ENCODE data around the gene TREH. TPM values are rescaled to one million over a fixed set of nuclear protein-coding genes. Genes with fewer than 3 reads are reported as not detected.

The TREH gene
- total and polyA plus RNA-seq, 2 donors: 0.39 TPM; not detected in 1

GRCh38 chr11:118646393-118646792 is 33.1 kb downstream of the TREH start:
- Histone ChIP-seq H3K36me3 (ENCODE audit: control insufficient read depth in 2 of 2, insufficient read depth in 2 of 2, low read length in 1 of 2) (no peaks in the 10 kb centered on the region), H3K4me1 (ENCODE audit: control insufficient read depth in 2 of 2, insufficient read depth in 2 of 2, low read length in 2 of 2) (peaks cover 2 to 19% of the 10 kb centered on the region in 2 donors), H3K27ac (ENCODE audit: low read depth in 1 of 2, low read length in 1 of 2) (no peak overlapping the region), H3K9me3 (ENCODE audit: control insufficient read depth in 2 of 2, insufficient read depth in 1 of 2, low read length in 1 of 2) (no peaks in the 10 kb centered on the region), H3K4me3 (ENCODE audit: low read length in 2 of 2) (no peak overlapping the region), H3K27me3 (ENCODE audit: control insufficient read depth in 2 of 2, insufficient read depth in 1 of 2, low read length in 1 of 2) (no peaks in the 10 kb centered on the region)
- 96% methylated on average over 3 of the region's 3 CpGs for WGBS
- no peak for DNase-seq (ENCODE audit: low read depth in 6 of 9, low spot score in 9 of 9)

GRCh38 chr11:118645066-118645715 is 34.3 kb downstream of the TREH start:
- no peak for DNase-seq (ENCODE audit: low read depth in 6 of 9, low spot score in 9 of 9)
- WGBS: 98% methylated on average over 24 of the region's 24 CpGs

GRCh38 chr11:118644496-118644895 is 35.0 kb downstream of the TREH start:
- H3K36me3 ChIP-seq (ENCODE audit: control insufficient read depth in 2 of 2, insufficient read depth in 2 of 2, low read length in 1 of 2): peaks cover 0 to 3% of the 10 kb centered on the region in 2 donors
- WGBS: 99% methylated on average over 10 of the region's 10 CpGs
- no peaks in the 10 kb centered on the region for H3K27me3 ChIP-seq (ENCODE audit: control insufficient read depth in 2 of 2, insufficient read depth in 1 of 2, low read length in 1 of 2)
- no peak overlapping the region for H3K27ac ChIP-seq (ENCODE audit: low read depth in 1 of 2, low read length in 1 of 2)
- DNase-seq (ENCODE audit: low read depth in 6 of 9, low spot score in 9 of 9): no peak
- no peaks in the 10 kb centered on the region for H3K9me3 ChIP-seq (ENCODE audit: control insufficient read depth in 2 of 2, insufficient read depth in 1 of 2, low read length in 1 of 2)
- no peak overlapping the region for H3K4me3 ChIP-seq (ENCODE audit: low read length in 2 of 2)
- H3K4me1 ChIP-seq (ENCODE audit: control insufficient read depth in 2 of 2, insufficient read depth in 2 of 2, low read length in 2 of 2): peaks cover 2 to 19% of the 10 kb centered on the region in 2 donors

More at GRCh38 chr11:118645066-118645715, 34.3 kb downstream of the TREH start:
- Histone ChIP-seq H3K27me3 (ENCODE audit: control insufficient read depth in 2 of 2, insufficient read depth in 1 of 2, low read length in 1 of 2) (no peaks in the 10 kb centered on the region), H3K36me3 (ENCODE audit: control insufficient read depth in 2 of 2, insufficient read depth in 2 of 2, low read length in 1 of 2) (no peaks in the 10 kb centered on the region), H3K4me1 (ENCODE audit: control insufficient read depth in 2 of 2, insufficient read depth in 2 of 2, low read length in 2 of 2) (peaks cover 2 to 19% of the 10 kb centered on the region in 2 donors), H3K27ac (ENCODE audit: low read depth in 1 of 2, low read length in 1 of 2) (no peak overlapping the region), H3K4me3 (ENCODE audit: low read length in 2 of 2) (no peak overlapping the region), H3K9me3 (ENCODE audit: control insufficient read depth in 2 of 2, insufficient read depth in 1 of 2, low read length in 1 of 2) (no peaks in the 10 kb centered on the region)

- H3K27me3 ChIP-seq (ENCODE audit: control insufficient read depth in 2 of 2, insufficient read depth in 1 of 2, low read length in 1 of 2): no peaks in the 10 kb centered on the region
- H3K36me3 ChIP-seq (ENCODE audit: control insufficient read depth in 2 of 2, insufficient read depth in 2 of 2, low read length in 1 of 2): peaks cover 0 to 3% of the 10 kb centered on the region in 2 donors
- WGBS: 98% methylated on average over 7 of the region's 7 CpGs
- peaks cover 2 to 19% of the 10 kb centered on the region in 2 donors for H3K4me1 ChIP-seq (ENCODE audit: control insufficient read depth in 2 of 2, insufficient read depth in 2 of 2, low read length in 2 of 2)
- DNase-seq (ENCODE audit: low read depth in 6 of 9, low spot score in 9 of 9): no peak
- H3K4me3 ChIP-seq (ENCODE audit: low read length in 2 of 2): no peak overlapping the region
- H3K9me3 ChIP-seq (ENCODE audit: control insufficient read depth in 2 of 2, insufficient read depth in 1 of 2, low read length in 1 of 2): no peaks in the 10 kb centered on the region
- H3K27ac ChIP-seq (ENCODE audit: low read depth in 1 of 2, low read length in 1 of 2): no peak overlapping the region
Observed at GRCh38 chr11:118643995-118644345, 35.5 kb downstream of the TREH start.

GRCh38 chr11:118643142-118643994 is 36.1 kb downstream of the TREH start:
- no peak overlapping the region for H3K4me3 ChIP-seq (ENCODE audit: low read length in 2 of 2)
- no peak overlapping the region for H3K27ac ChIP-seq (ENCODE audit: low read depth in 1 of 2, low read length in 1 of 2)
- 86% methylated on average over 11 of the region's 11 CpGs for WGBS
- H3K36me3 ChIP-seq (ENCODE audit: control insufficient read depth in 2 of 2, insufficient read depth in 2 of 2, low read length in 1 of 2): peaks cover 0 to 3% of the 10 kb centered on the region in 2 donors
- no peaks in the 10 kb centered on the region for H3K9me3 ChIP-seq (ENCODE audit: control insufficient read depth in 2 of 2, insufficient read depth in 1 of 2, low read length in 1 of 2)
- H3K27me3 ChIP-seq (ENCODE audit: control insufficient read depth in 2 of 2, insufficient read depth in 1 of 2, low read length in 1 of 2): no peaks in the 10 kb centered on the region
- H3K4me1 ChIP-seq (ENCODE audit: control insufficient read depth in 2 of 2, insufficient read depth in 2 of 2, low read length in 2 of 2): peaks cover 2 to 19% of the 10 kb centered on the region in 2 donors
- no peak for DNase-seq (ENCODE audit: low read depth in 6 of 9, low spot score in 9 of 9)

GRCh38 chr11:118641397-118642019 is 37.9 kb downstream of the TREH start:
- no peaks in the 10 kb centered on the region for H3K27me3 ChIP-seq (ENCODE audit: control insufficient read depth in 2 of 2, insufficient read depth in 1 of 2, low read length in 1 of 2)

GRCh38 chr11:118640332-118641154 is 38.9 kb downstream of the TREH start:
- no peaks in the 10 kb centered on the region for H3K9me3 ChIP-seq (ENCODE audit: control insufficient read depth in 2 of 2, insufficient read depth in 1 of 2, low read length in 1 of 2)
- peaks cover 2 to 19% of the 10 kb centered on the region in 2 donors for H3K4me1 ChIP-seq (ENCODE audit: control insufficient read depth in 2 of 2, insufficient read depth in 2 of 2, low read length in 2 of 2)
- no peaks in the 10 kb centered on the region for H3K27me3 ChIP-seq (ENCODE audit: control insufficient read depth in 2 of 2, insufficient read depth in 1 of 2, low read length in 1 of 2)
- H3K4me3 ChIP-seq (ENCODE audit: low read length in 2 of 2): no peak overlapping the region
- H3K27ac ChIP-seq (ENCODE audit: low read depth in 1 of 2, low read length in 1 of 2): no peak overlapping the region
- H3K36me3 ChIP-seq (ENCODE audit: control insufficient read depth in 2 of 2, insufficient read depth in 2 of 2, low read length in 1 of 2): peaks cover 0 to 3% of the 10 kb centered on the region in 2 donors
- no peak for DNase-seq (ENCODE audit: low read depth in 6 of 9, low spot score in 9 of 9)
- 92% methylated on average over 5 of the region's 5 CpGs for WGBS

More at GRCh38 chr11:118641397-118642019, 37.9 kb downstream of the TREH start:
- Histone ChIP-seq H3K27ac (ENCODE audit: low read depth in 1 of 2, low read length in 1 of 2) (no peak overlapping the region), H3K36me3 (ENCODE audit: control insufficient read depth in 2 of 2, insufficient read depth in 2 of 2, low read length in 1 of 2) (peaks cover 0 to 3% of the 10 kb centered on the region in 2 donors), H3K4me1 (ENCODE audit: control insufficient read depth in 2 of 2, insufficient read depth in 2 of 2, low read length in 2 of 2) (peaks cover 2 to 19% of the 10 kb centered on the region in 2 donors), H3K4me3 (ENCODE audit: low read length in 2 of 2) (no peak overlapping the region), H3K9me3 (ENCODE audit: control insufficient read depth in 2 of 2, insufficient read depth in 1 of 2, low read length in 1 of 2) (no peaks in the 10 kb centered on the region)
- no peak for DNase-seq (ENCODE audit: low read depth in 6 of 9, low spot score in 9 of 9)
- WGBS: 65% methylated on average over 11 of the region's 11 CpGs

- H3K4me1 ChIP-seq (ENCODE audit: control insufficient read depth in 2 of 2, insufficient read depth in 2 of 2, low read length in 2 of 2): peaks cover 2 to 19% of the 10 kb centered on the region in 2 donors
- no peak overlapping the region for H3K27ac ChIP-seq (ENCODE audit: low read depth in 1 of 2, low read length in 1 of 2)
- H3K27me3 ChIP-seq (ENCODE audit: control insufficient read depth in 2 of 2, insufficient read depth in 1 of 2, low read length in 1 of 2): no peaks in the 10 kb centered on the region
- H3K9me3 ChIP-seq (ENCODE audit: control insufficient read depth in 2 of 2, insufficient read depth in 1 of 2, low read length in 1 of 2): no peaks in the 10 kb centered on the region
- no peak overlapping the region for H3K4me3 ChIP-seq (ENCODE audit: low read length in 2 of 2)
- 98% methylated on average over 4 of the region's 4 CpGs for WGBS
- DNase-seq (ENCODE audit: low read depth in 6 of 9, low spot score in 9 of 9): no peak
- peaks cover 0 to 3% of the 10 kb centered on the region in 2 donors for H3K36me3 ChIP-seq (ENCODE audit: control insufficient read depth in 2 of 2, insufficient read depth in 2 of 2, low read length in 1 of 2)
Observed at GRCh38 chr11:118639899-118640298, 39.6 kb downstream of the TREH start.
